CD4-positive, alpha-beta T cell treated with Interleukin-12 subunit alpha and Interleukin-12 subunit beta, for 1 hour (primary cell): Measurements from ENCODE around the gene MEAK7.
A peak's percentile ranks its signal among the peaks of the same experiment; 100 is the strongest.
"Not testable (repeated sequence)": the region's sequence is repeated elsewhere in the genome, so short reads cannot be mapped to it uniquely, and the experiment has no call there.

ENCODE experiments used
- DNase-seq: peaks from one replicate; pipeline ENCODE4 v3.0.0-alpha.2; 2020

Gene MEAK7

GRCh38 chr16:84532855-84533486, 28.5 kb upstream of the MEAK7 start:
- DNase-seq: no peak

GRCh38 chr16:84532291-84532724, 27.8 kb upstream of the MEAK7 start:
- DNase-seq: no peak

- no peak for DNase-seq
Measured at GRCh38 chr16:84531671-84532111, 27.2 kb upstream of the MEAK7 start.

- DNase-seq: no peak
Measured at GRCh38 chr16:84530590-84530989, 26.1 kb upstream of the MEAK7 start.

- DNase-seq: no peak
Measured at GRCh38 chr16:84529607-84530006, 25.1 kb upstream of the MEAK7 start.

GRCh38 chr16:84528322-84528721, 23.9 kb upstream of the MEAK7 start:
- no peak for DNase-seq

- DNase-seq: no peak
Measured at GRCh38 chr16:84527532-84528269, 23.2 kb upstream of the MEAK7 start.

GRCh38 chr16:84526794-84527531, 22.5 kb upstream of the MEAK7 start:
- DNase-seq: no peak

- DNase-seq: not testable (repeated sequence)
Measured at GRCh38 chr16:84524941-84525581, 20.6 kb upstream of the MEAK7 start.

GRCh38 chr16:84524346-84524920, 20.0 kb upstream of the MEAK7 start:
- no peak for DNase-seq

- no peak for DNase-seq
Measured at GRCh38 chr16:84521497-84521770, 17.0 kb upstream of the MEAK7 start.

GRCh38 chr16:84520725-84521496, 16.5 kb upstream of the MEAK7 start:
- DNase-seq: no peak

- DNase-seq: no peak
Measured at GRCh38 chr16:84519855-84520254, 15.4 kb upstream of the MEAK7 start.

GRCh38 chr16:84518804-84519341, 14.4 kb upstream of the MEAK7 start:
- peak; percentile 71 for DNase-seq

- DNase-seq: not testable (repeated sequence)
Measured at GRCh38 chr16:84518220-84518619, 13.8 kb upstream of the MEAK7 start.

GRCh38 chr16:84517366-84517765, 12.9 kb upstream of the MEAK7 start:
- DNase-seq: no peak

- peak; percentile 86 for DNase-seq
Measured at GRCh38 chr16:84514874-84515835, 10.7 kb upstream of the MEAK7 start.

GRCh38 chr16:84514295-84514873, 9.9 kb upstream of the MEAK7 start:
- no peak for DNase-seq

- DNase-seq: no peak
Measured at GRCh38 chr16:84513666-84514065, 9.2 kb upstream of the MEAK7 start.

GRCh38 chr16:84513123-84513522, 8.7 kb upstream of the MEAK7 start:
- DNase-seq: no peak
